ENCODE measurements around the gene TXNDC16.

GRCh38 chr14:52430474-52430873, 121.8 kb downstream of the TXNDC16 start:
- TF ChIP-seq CTCF (IDR thresholded peaks at IDR 0.05) = no peak
- no peak for TF ChIP-seq POLR2A (IDR thresholded peaks at IDR 0.05)
